Type B pancreatic cell (in vitro differentiated cells): ENCODE results near the gene MACROD1. TPM values are rescaled to one million over a fixed set of nuclear protein-coding genes. Genes with fewer than 3 reads are reported as not detected.

Experiments
- DNase-seq: peaks from one replicate; pipeline ENCODE4 v3.0.0; 2021; ENCODE audit warnings: mixed read lengths; ENCODE audit not compliant: unreplicated experiment; ENCODE audit errors: extremely low spot score
- H3K27ac Mint-ChIP-seq: 2 replicates; pipeline ENCODE4 v1.8.0; 2021; ENCODE audit warnings: mild to moderate bottlenecking, mixed read lengths
- H3K27me3 Mint-ChIP-seq: 2 replicates; pipeline ENCODE4 v1.8.0; 2021; ENCODE audit warnings: mixed read lengths
- H3K36me3 Mint-ChIP-seq: 2 replicates; pipeline ENCODE4 v1.8.0; 2021; ENCODE audit warnings: mixed read lengths
- H3K4me1 Mint-ChIP-seq: one replicate; pipeline ENCODE4 v1.8.0; 2021; ENCODE audit warnings: mixed read lengths; ENCODE audit not compliant: unreplicated experiment
- H3K4me3 Mint-ChIP-seq: 2 replicates; pipeline ENCODE4 v1.8.0; 2021; ENCODE audit warnings: mild to moderate bottlenecking, mixed read lengths
- H3K9me3 Mint-ChIP-seq: 2 replicates; pipeline ENCODE4 v1.8.0; 2021; ENCODE audit warnings: mixed read lengths
- total RNA-seq: library from RNA; stranded (reverse); gene quantifications from 2 replicates; pipeline ENCODE4 v1.2.1, GENCODE V29; 2021; ENCODE audit warnings: low replicate concordance
- TF ChIP-seq, protein P1 (sequence below): fragments of 200-600 bp; sonication (generic); conservative IDR thresholded peaks from 2 replicates; pipeline ENCODE4 v1.5.0; 2021; ENCODE audit warnings: antibody characterized with exemption, mild to moderate bottlenecking

Gene MACROD1
- total RNA-seq, 1 donor from 2014 or later: 21.1 TPM

- TF ChIP-seq, protein P1, sequence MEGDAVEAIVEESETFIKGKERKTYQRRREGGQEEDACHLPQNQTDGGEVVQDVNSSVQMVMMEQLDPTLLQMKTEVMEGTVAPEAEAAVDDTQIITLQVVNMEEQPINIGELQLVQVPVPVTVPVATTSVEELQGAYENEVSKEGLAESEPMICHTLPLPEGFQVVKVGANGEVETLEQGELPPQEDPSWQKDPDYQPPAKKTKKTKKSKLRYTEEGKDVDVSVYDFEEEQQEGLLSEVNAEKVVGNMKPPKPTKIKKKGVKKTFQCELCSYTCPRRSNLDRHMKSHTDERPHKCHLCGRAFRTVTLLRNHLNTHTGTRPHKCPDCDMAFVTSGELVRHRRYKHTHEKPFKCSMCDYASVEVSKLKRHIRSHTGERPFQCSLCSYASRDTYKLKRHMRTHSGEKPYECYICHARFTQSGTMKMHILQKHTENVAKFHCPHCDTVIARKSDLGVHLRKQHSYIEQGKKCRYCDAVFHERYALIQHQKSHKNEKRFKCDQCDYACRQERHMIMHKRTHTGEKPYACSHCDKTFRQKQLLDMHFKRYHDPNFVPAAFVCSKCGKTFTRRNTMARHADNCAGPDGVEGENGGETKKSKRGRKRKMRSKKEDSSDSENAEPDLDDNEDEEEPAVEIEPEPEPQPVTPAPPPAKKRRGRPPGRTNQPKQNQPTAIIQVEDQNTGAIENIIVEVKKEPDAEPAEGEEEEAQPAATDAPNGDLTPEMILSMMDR: no peak
- Mint-ChIP-seq H3K27ac (peak overlapping the region; percentile 27), H3K27me3 (no peaks in the 10 kb centered on the region), H3K36me3 (peaks cover 16% of the 10 kb centered on the region), H3K9me3 (no peaks in the 10 kb centered on the region), H3K4me1 (peaks cover 5% of the 10 kb centered on the region), H3K4me3 (no peak overlapping the region)
- no peak for DNase-seq
Observed at GRCh38 chr11:63951779-63952536, 214.0 kb downstream of the MACROD1 start.

Other genes starting within 250 kb of the MACROD1 start
- 8.1 and 38.1 TPM in 2 replicates for gene RCOR2, start 248.9 kb downstream of the MACROD1 start, total RNA-seq
- 33.8 and 51.2 TPM in 2 replicates for gene NAA40, start 227.1 kb downstream of the MACROD1 start, total RNA-seq
- gene COX8A, start 191.5 kb downstream of the MACROD1 start, total RNA-seq: 307 and 324 TPM in 2 replicates
- 101 and 105 TPM in 2 replicates for gene OTUB1, start 179.7 kb downstream of the MACROD1 start, total RNA-seq
- 0.26 and 3.0 TPM in 2 replicates for gene FLRT1, start 130.2 kb downstream of the MACROD1 start, total RNA-seq
- 176 and 206 TPM in 2 replicates for gene STIP1, start 20.1 kb upstream of the MACROD1 start, total RNA-seq
- 3.5 and 6.9 TPM in 2 replicates for gene FERMT3, start 40.6 kb upstream of the MACROD1 start, total RNA-seq
- 34.2 and 38.9 TPM in 2 replicates for gene TRPT1, start 60.1 kb upstream of the MACROD1 start, total RNA-seq
- gene NUDT22, start 60.2 kb upstream of the MACROD1 start, total RNA-seq: 47.9 and 49.0 TPM in 2 replicates
- 48.2 and 50.8 TPM in 2 replicates for gene DNAJC4, start 64.4 kb upstream of the MACROD1 start, total RNA-seq
- gene VEGFB, start 68.5 kb upstream of the MACROD1 start, total RNA-seq: 66.3 and 71.8 TPM in 2 replicates
- 52.8 and 69.6 TPM in 2 replicates for gene FKBP2, start 75.0 kb upstream of the MACROD1 start, total RNA-seq
- gene PPP1R14B, start 80.8 kb upstream of the MACROD1 start, total RNA-seq: 187 and 274 TPM in 2 replicates
- gene PLCB3, start 85.4 kb upstream of the MACROD1 start, total RNA-seq: 40.7 and 56.2 TPM in 2 replicates
- gene BAD, start 118.6 kb upstream of the MACROD1 start, total RNA-seq: 39.3 and 48.7 TPM in 2 replicates
- gene GPR137, start 119.7 kb upstream of the MACROD1 start, total RNA-seq: 43.7 and 47.9 TPM in 2 replicates
- 0.19 TPM in 1 of 2 replicates, not detected in the other for gene KCNK4, start 125.2 kb upstream of the MACROD1 start, total RNA-seq
- gene CATSPERZ, start 134.2 kb upstream of the MACROD1 start, total RNA-seq: not detected in 2 replicates
- 41.7 and 76.0 TPM in 2 replicates for gene ESRRA, start 139.4 kb upstream of the MACROD1 start, total RNA-seq
- gene TRMT112, start 151.4 kb upstream of the MACROD1 start, total RNA-seq: 160 and 198 TPM in 2 replicates
- 166 and 227 TPM in 2 replicates for gene PRDX5, start 152.0 kb upstream of the MACROD1 start, total RNA-seq
- gene CCDC88B, start 174.1 kb upstream of the MACROD1 start, total RNA-seq: 2.8 and 3.1 TPM in 2 replicates
- gene RPS6KA4, start 193.0 kb upstream of the MACROD1 start, total RNA-seq: 26.4 and 49.8 TPM in 2 replicates